HG02973 (cell line): ENCODE data around the gene BUB3.
"Not testable (repeated sequence)": the region's sequence is repeated elsewhere in the genome, so short reads cannot be mapped to it uniquely, and the experiment has no call there.

Experiments used
- ATAC-seq: cut with Tn5 transposase; IDR thresholded peaks from one replicate; pipeline ENCODE4 v1.9.1; 2021; ENCODE audit warnings: moderate library complexity; ENCODE audit not compliant: unreplicated experiment

The BUB3 gene

DNA sequence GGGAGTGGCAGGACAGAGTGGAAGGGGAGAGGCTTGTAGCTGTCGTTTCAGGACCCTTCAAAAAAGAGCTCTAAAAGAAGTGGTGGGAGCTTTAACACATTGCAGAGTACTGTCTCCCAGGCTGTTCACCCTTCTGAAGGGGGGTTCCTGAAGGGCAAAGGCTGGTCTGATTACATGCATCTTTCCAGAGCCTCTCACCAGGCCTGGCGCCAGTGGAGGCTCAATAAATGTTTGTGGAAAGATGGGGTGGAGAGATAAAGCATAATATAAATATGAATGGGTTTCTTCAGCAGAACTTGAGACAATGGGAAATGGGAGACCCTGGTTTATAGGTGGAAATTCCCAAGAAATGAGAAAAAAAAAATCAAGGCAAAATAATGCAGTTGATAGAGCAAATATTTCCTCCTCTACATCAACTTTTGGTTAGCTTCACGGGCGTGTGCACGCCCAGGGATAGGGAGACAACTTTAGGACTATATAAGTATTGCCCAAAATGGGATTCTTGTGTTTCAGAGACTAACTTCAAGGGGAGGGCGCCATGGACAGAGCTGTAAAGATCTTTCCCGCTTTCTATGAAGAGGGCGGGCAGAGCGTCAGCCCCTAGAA is 613 bp upstream of the BUB3 start:
- ATAC-seq = no peak

DNA sequence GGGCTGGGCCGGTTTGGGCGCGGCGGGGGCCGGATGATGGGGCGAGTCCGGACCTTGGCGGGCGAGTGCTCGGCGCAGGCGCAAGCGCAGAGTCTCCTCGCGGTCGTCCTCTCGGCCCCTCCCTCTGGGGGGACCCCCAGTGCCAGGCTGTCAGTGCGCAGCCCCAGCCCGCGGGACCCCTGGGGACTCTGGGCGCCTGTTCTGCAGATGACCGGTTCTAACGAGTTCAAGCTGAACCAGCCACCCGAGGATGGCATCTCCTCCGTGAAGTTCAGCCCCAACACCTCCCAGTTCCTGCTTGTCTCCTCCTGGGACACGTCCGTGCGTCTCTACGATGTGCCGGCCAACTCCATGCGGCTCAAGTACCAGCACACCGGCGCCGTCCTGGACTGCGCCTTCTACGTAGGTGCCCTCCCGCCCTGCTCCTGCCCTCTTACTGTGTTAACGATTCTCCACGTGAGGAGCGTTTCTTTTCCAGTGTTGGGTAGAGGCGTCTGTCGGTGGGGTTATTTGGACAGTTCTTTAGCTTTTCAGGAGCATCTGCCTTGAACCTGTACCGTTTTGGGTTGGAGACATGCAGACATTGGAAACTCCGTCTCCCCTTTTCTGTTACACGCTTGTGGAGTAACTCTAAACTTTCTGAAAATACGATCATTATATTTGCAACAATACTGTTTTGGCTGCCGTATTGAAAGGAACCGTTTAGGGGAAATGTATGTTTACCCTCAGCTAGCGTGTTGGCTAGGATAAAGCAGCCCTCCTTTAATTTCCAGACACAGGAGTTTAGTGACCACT is 706 bp downstream of the BUB3 start:
- peak; percentile 38 for ATAC-seq

DNA sequence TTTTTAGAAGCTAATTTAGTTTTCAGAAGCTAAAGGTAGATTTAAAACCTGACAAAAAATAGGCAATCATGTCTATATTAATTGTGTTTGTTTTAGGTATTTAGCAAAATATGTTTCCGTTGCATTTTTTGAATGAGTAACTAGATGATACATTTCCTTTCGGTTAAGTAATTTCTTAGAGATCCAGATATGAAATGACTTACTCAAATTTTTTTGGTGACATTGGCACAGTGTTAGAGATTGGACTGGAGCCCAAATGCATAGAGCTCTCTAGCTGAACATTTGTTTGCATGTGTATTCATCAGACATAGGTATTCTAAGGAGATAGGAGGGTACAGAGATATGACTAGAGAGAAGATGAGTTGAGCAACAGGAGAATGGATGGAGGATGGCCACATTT is 1.9 kb downstream of the BUB3 start:
- ATAC-seq = no peak

DNA sequence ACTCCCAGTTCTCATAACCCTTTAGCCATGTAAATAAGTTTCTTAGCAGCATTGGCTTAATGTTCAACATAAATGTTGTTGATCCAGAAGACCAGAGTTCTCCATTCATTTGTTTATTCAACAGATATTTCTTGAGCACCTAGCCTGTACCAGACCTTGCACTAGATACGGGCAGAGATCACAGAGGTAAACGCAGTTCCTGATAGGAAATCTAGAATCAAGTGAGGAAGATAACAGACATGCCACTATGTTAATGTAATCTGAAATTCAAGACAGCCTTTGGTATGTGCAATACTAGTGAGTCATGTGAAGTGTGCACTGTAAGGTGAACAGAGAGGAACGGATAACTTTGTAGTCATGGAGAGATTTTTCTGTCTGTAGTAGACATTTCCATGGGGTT is 3.0 kb downstream of the BUB3 start:
- ATAC-seq = no peak

DNA sequence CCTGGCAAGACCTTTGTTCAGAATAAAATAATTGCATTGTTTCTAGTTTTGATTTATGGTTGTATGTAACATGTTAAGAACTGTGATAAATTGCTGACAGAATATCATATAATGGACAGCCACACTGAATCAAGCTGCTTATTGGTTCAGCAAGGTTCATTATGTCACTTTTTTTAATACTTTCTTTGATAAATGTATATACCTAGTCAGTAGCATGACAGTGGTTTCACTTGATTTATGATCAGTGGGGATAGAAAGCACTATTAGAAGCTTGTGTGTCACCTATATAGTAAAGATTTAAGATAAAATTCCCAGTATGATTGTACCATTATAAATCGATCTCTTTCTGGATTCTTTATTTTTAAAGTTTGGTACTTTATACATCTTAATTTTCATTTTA is 4.5 kb downstream of the BUB3 start:
- no peak for ATAC-seq

DNA sequence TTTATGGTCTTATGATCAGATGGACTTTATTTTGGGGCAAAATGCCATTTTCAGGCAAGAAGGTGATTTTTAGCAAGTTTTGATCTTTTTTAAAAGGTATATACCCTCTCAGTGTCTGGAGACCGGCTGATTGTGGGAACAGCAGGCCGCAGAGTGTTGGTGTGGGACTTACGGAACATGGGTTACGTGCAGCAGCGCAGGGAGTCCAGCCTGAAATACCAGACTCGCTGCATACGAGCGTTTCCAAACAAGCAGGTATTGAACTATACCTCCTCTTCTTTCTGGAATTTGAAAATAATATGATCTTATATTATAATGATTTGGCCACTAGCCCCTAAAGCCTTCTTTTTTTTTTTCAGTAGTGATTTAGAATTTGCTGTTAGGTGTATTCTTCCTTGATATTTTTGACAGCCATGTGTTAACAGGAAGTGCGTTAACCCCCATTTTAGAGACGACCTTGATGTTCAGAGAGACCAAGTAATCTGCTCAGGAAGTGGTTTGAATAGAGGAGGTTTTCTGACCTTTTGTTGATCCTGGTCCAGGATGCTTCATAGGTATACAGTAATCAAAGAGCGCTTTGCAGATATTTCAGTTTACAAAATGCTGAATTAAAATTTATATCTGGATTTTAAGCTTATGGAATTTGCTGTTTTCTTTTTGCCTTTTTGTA is 6.2 kb downstream of the BUB3 start:
- ATAC-seq = no peak

DNA sequence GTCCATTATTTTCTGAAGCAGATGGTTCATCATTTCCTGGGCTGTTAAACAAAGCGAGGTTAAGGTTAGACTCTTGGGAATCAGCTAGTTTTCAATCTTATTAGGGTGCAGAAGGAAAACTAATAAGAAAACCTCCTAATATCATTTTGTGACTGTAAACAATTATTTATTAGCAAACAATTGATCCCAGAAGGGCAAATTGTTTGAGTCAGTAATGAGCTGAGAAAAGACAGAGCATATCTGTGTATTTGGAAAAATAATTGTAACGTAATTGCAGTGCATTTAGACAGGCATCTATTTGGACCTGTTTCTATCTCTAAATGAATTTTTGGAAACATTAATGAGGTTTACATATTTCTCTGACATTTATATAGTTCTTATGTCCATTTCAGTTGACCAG is 10.1 kb downstream of the BUB3 start:
- ATAC-seq = no peak

DNA sequence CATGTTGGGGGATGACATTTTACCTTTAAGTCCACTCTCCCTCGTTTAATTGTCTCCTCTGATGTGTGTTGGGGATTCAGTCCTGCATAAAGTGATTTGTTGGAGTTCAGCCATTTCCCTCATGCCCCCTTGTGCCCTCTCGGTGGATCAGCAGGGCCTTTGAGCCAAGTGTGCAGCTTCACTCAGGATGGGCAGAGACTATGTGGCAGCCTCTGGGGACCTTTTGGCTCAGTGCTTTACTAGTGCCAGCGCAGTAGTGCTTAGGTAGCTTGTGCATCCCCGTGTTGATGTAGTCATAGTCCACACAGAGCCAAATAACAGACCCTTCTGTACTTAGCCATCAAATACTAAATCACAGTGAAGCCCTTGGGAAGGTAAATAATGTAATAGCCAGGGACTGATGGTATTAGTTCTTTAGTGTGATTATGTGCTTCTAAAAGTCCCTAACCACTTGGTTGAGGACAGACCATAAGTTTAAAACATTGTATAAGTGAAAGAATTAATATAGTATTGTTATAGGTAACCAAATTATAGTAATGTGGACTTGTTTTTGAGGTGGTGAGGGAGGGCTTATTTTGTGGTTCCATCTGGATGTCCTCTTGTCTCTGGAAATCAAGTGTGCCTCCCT is 11.4 kb downstream of the BUB3 start:
- ATAC-seq = no peak

DNA sequence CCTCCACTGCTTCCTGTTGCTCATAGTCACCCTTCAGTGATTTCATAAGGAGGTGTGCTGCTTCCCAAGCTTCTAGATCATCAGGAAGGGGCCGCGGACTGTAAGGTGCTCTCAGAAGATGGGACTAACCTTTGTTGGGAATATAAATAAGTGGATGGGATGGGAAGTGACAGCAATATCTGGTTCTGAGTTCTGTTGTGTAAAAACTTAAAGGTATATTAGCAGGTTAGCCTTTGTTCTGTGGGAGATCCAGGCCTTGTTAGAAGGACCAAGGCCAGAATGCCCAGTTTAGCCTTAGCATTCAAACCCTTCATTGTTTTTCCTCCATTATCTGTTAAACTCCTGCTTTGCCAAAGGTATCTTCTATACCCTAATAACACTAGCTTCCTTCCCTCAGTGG is 12.4 kb downstream of the BUB3 start:
- no peak for ATAC-seq

DNA sequence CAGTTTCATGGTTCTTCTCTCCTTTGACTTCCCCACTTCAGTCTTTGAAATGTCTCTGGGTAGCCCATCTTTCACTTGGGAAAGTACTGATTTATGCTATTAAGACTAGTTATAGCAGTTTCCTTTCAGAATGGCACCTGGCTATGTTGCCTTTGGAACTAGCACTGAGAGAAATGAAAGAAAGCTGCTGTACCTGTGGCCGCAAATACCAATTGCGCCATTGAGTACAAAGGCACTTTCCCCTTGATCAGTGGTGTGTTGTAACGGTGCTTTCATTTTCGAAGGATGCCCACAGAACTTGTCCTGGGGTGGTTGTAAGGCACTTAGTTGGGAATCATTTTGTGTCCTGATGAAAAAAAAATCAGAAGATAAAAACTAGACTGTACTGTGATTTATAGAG is 16.8 kb downstream of the BUB3 start:
- no peak for ATAC-seq

DNA sequence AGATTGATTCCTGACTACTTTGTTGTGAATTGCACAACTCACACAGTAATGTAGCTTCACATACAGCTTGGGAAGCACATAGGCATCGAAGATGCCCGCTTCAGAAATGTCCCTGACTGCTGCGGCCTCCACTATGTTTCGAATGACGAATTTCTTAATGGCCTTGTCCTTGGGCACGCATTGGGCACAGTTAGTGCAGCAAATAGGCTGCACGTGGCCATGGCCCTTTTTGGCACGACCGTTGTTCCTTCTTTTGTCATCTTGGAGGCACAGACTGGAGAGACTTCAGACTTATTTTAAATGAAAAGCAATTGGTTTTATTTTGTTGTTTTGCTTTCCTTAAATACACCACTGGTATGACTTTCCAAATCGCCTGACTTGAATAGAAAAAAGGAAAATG is 17.4 kb downstream of the BUB3 start:
- not testable (repeated sequence) for ATAC-seq

DNA sequence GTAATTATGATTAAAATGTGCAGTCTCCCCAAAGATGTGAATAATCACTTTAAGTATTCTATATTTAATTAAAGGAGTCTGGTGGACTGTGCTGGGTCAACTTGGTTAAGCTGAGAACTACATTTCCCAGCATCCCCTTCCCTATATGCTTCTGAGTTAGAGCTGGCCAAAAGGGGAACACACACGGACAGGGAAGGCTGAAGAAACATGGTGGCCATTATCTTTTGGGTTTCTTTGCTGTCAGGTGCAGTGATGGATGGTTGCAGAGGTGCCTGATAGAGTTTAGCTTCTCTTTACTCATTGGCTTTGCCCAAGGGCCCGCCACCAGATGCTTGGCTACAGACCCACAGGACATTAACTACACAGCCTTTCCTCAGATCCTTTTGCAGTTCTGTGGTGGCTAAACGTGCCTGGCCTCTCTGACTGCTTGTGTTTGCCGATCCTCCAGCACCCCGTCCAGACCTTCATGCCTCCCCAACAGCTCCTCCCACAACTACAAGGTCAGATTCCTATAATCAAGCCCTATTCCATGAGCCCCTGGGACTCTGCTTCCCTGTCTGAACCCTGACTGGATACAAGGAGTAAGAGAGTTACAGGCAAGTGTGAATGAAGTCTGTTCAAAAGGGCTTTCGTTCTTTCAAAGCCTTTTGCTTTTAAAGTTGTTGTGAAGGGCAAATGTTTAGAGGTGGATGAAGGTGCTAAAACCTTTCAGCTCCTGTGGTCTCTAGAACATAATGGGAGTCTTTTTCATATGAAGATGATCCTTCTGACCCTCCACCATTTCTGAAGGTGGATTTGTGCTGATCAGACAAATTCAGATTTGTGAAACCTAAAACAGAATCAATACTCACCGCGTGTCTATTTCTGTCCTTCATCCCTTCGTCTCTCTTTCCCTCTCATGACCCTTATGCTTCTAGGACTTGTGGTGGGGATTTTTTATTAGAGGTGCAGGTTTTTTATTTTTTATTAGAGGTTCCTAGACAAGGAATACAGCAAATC is 21.5 kb downstream of the BUB3 start:
- no peak for ATAC-seq

DNA sequence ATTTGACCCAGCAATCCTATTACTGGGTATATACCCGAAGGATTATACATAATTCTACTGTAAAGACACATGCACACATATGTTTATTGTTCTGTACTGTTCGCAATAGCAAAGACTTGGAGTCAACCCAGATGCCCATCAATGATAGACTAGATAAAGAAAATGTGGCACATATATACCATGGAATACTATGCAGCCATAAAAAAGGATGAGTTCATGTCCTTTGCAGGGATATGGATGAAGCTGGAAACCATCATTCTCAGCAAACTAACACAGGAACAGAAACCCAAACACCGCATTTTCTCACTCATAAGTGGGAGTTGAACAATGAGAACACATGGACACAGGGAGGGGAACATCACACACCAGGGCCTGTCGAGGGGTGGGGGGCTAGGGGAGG is 24.2 kb downstream of the BUB3 start:
- not testable (repeated sequence) for ATAC-seq

DNA sequence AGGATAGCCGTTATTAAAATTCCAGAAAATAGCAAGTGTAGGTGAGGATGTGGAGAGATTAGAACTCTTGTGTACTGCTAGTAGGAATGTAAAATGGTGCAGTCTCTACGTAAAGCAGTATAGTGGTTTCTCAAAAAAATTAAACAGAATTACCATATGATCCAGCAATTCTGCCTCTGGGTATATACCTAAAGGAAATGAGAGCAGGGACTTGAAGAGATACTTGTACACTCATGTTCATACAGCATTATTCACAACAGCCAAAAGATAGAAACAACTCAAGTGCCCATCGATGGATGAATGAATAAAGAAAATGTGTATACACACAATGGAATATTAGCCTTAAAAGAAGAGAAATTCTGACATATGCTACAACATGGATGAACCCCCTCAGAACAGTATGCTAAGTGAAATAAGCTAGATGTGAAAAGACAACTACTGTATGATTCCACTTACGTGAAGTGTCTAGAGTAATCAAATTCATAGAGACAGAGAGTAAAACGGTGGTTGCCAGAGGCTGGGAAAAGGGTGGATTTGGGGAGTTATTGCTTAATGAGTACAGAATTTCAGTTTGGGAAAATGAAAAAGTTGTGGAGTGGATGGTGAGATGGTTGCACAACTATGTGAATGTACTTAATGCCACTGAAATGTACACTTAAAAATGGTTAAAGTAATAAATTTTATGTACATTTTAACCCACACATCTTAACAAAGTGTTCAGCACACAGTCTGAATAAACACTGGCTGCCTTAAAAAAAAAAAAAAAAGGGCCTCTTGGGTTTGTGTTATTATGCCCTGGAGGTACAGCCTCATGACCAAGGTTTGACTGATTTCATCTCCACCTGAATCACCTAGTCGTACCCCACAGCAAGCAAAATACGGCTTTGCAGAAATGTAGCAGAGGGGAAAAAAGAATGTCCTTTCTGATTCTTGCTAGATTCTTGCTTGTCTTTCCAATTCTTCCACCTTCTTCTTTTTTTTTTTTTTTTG is 26.2 kb downstream of the BUB3 start:
- no peak for ATAC-seq

DNA sequence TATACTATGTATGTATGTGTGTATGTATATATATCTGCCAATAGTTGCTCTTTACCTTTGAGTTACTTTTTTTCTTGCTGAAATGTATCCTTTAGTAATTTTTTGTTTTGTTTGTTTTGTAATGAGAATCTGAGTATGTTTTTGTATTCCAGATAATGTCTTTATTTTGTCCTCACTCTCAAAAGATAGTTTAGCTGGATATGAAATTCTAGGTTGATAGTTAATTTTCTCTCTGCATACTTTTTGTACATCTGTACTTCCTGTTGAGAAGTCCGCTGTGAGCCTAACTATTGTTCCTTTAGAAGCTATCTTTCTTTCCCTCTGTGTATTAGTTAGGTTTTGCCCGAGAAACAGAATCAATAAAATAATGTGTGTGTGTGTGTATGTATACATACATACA is 29.5 kb downstream of the BUB3 start:
- no peak for ATAC-seq

DNA sequence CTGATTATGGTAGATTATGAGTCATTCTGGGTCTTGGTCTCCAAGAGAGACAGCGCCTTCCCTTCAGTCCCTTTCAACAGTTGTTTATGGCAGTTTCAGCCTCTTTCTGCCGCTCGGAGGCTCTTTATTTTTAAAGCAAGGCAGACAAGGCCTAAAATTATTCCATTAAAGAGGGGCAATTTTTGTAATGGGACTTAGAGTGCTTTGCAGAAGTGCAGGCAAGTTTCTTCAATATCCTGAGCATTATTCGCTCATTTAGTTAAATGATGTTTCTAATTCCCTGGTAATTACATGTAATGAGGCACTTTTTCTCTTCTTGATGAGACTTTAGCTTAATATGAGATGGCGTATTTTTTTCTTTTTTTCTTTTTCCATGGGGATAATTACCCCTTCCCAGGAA is 33.6 kb downstream of the BUB3 start:
- ATAC-seq = no peak

DNA sequence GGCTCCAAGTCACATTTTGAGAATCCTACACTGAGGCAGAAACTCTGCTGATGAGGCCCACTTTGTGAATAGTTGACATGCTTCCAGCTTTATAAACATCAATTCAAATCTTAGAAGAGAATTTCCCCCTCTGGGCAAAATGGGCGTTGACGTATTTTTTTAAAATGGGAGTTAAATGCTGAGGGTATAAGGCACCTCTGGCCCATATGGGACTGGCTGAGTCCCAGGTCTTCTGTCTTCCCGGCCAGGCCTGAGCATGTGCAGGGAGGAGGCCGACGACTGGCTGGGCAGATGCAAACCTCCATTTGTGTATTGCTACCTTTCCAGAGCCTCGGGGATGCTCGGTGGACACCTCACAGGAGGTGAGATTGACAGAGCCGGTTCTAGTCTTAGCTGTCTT is 37.7 kb downstream of the BUB3 start:
- ATAC-seq = no peak

DNA sequence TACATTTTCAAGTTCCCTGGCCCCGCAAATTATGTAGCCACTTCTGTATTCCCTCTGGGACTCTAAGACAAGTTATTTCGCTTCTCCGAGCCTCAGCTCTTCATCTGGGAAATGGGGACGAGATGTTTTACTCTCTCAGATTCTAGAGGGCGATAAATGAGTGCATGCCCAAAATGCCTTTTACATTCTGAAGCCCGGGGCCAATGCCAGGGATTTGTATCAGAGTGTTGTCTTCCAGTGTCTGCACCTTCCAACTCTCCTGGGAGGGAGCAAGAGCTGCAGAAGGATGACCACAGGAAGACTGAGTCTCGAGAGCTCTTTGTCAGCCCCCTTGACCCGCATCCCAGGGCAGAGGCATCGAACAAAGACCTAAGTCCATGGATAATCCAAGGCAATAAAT is 39.9 kb downstream of the BUB3 start:
- ATAC-seq = no peak

DNA sequence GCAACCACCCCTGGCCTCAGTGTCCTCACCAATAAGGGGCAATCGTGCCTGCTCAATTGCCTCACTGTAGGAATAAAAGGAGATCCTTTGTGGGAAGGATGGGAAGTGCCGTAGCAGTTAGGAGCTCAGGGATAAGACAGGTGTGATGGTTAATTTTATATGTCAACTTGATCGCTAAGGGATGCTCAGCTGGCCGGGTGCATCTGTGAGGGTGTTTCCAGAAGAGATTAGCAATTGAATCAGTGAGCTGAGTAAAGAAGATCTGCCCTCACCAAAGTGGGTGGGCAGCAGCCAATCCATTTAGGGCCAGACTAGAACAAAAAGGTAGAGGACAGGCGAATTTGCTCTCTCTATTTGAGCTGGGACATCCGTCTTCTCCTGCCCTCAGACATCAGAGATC is 46.3 kb downstream of the BUB3 start:
- ATAC-seq = no peak
